Activated CD4-positive, alpha-beta memory T cell treated with anti-CD3 and anti-CD28 coated beads for 36 hours (primary cell): ENCODE results near the gene ENTPD6. TPM values are rescaled to one million over a fixed set of nuclear protein-coding genes. Genes with fewer than 3 reads are reported as not detected.

ENCODE experiments used
- CTCF ChIA-PET: fragments of 350-600 bp; sonication (Branson Sonifier 250); formaldehyde crosslinking; loops from one replicate; lab custom pipeline; 2021; ENCODE audit warnings: antibody characterized with exemption, inconsistent platforms; lab: Charles Lee
- POLR2A ChIA-PET: fragments of 350-600 bp; sonication (Branson Sonifier 250); formaldehyde crosslinking; loops from one replicate; lab custom pipeline; 2021; ENCODE audit warnings: antibody characterized with exemption; lab: Charles Lee
- DNase-seq: peaks from one replicate; pipeline ENCODE4 v3.0.0-alpha.2; 2020
- H3K27ac Mint-ChIP-seq: one replicate; pipeline ENCODE4 v1.8.0; 2021; ENCODE audit warnings: mixed read lengths
- H3K27me3 Mint-ChIP-seq: one replicate; pipeline ENCODE4 v1.8.0; 2021; ENCODE audit warnings: mixed read lengths
- H3K36me3 Mint-ChIP-seq: one replicate; pipeline ENCODE4 v1.8.0; 2021; ENCODE audit warnings: mixed read lengths
- H3K4me1 Mint-ChIP-seq: one replicate; pipeline ENCODE4 v1.8.0; 2021; ENCODE audit warnings: low read depth, mixed read lengths
- H3K4me3 Mint-ChIP-seq: one replicate; pipeline ENCODE4 v1.8.0; 2021; ENCODE audit warnings: mild to moderate bottlenecking, mixed read lengths
- H3K9me3 Mint-ChIP-seq: one replicate; pipeline ENCODE4 v1.8.0; 2021; ENCODE audit warnings: mixed read lengths
- intact Hi-C: fragments of 100-400 bp; cut with micrococcal nuclease; formaldehyde crosslinking; loops from one replicate; pipeline ENCODE4 v1.15.1; 2023
- total RNA-seq, 2 experiments: library from RNA; stranded (reverse); gene quantifications; one replicate each; pipeline ENCODE4 v1.2.3, GENCODE V29; 2021

The ENTPD6 gene
- total RNA-seq, 2 experiments from 2014 or later = 48.5 to 51.0 TPM

DNA sequence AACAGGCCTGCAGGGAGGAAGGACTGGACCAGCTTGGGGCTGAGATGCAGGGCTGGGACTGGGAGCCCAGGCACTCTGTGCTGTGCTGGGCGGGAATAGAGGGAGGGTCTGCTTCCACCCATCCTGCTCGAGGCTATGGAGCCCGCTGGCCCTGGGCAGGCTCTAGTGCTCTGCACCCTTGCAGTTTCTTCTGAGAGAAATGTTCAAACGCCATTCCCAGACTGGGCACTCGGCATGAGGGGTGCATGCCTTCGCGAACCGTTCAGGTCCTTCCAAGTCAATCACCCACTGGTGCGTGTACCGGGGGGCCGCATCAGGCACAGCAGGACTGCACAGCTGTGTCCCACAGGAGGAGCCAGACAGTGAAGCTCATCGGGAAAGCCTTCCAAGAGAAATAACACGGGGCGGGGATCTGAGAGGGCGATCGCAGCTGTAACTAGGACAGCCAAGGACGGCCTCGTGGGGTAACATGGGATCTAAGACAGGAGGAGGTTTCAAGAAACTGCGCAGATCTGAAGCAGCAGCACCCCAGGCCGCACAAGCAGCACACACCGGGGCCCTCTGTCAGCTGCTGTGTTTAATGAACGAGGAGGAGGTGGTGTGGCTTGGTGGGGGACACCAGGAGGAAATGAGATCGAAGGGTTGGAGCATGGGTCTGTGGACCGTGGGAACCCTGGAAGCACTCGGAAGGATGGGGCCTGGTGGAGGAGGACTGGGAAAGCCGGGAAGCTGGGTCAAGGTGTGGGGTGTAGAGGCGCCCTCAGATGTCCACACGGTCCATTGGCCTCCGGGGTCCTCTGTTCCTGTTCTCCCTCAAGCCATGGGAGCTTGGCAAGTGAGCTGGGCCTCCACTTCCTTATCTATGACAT, 26.3 kb downstream of the ENTPD6 start:
- ChIA-PET POLR2A (no interaction called here), CTCF (interaction anchor here (2.1 kb wide), 2 partner anchors 176 to 228 kb away, joined by 5 to 6 read pairs; no protein-coding TSS in a partner anchor)
- Mint-ChIP-seq H3K4me1 (peaks cover 6% of the 10 kb centered on the region), H3K27me3 (no peaks in the 10 kb centered on the region), H3K27ac (no peak overlapping the region), H3K36me3 (peaks cover 7% of the 10 kb centered on the region), H3K9me3 (no peaks in the 10 kb centered on the region), H3K4me3 (no peak overlapping the region)
- intact Hi-C loops = no loop called here
- no peak for DNase-seq

DNA sequence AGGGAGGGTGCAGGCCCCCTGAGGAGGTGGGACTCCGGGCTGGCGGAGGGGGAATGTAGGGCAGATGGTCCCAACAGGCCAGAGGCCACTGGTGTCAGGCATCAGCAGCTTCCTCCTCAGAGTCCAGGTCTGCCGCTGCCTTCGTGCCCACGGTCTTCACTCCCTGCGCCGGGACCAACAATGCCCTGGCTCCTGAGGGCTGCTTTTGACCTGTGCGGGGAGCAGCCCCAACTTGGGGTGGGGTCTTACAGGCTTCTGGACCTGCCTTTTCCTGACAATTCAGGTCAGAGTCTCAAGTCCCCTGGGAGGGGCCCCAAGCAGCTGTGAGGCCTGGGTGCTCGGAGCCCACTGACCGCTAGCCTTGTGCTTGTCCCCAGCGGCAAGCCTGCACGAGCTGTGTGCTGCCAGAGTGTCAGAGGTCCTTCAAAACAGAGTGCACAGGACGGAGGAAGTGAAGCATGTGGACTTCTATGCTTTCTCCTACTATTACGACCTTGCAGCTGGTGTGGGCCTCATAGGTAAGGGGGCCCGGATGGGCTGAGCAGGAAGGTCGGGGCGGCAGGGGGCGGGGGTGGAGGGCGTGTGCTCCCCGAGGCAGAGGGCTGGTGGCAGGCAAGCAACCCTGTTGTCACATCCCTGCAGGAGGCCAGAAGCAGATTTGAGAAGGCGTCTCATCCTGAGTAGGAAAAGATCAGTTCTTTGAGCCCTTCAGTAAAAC, 27.1 kb downstream of the ENTPD6 start:
- Mint-ChIP-seq H3K36me3 (peaks cover 4% of the 10 kb centered on the region), H3K9me3 (no peaks in the 10 kb centered on the region), H3K4me1 (peaks cover 6% of the 10 kb centered on the region), H3K4me3 (no peak overlapping the region), H3K27me3 (no peaks in the 10 kb centered on the region), H3K27ac (no peak overlapping the region)
- intact Hi-C loops = loop anchor here (1.0 kb wide), 1 partner anchor 16 kb away; no protein-coding TSS in a partner anchor
- CTCF ChIA-PET = interaction anchor here (1.1 to 1.3 kb wide), 3 partner anchors 8 to 228 kb away, joined by 3 to 7 read pairs (median 3); no protein-coding TSS in a partner anchor
- DNase-seq = no peak
- POLR2A ChIA-PET = interaction anchor here (1.3 kb wide), 2 partner anchors 15 to 25 kb away, joined by 4 to 7 read pairs; partner anchors contain the start of gene PYGB

- H3K27me3 Mint-ChIP-seq = no peaks in the 10 kb centered on the region
- H3K4me3 Mint-ChIP-seq = no peak overlapping the region
- peak; percentile 79 for DNase-seq
- intact Hi-C loops = loop anchor here (1.0 kb wide), 1 partner anchor 15 kb away; no protein-coding TSS in a partner anchor
- H3K9me3 Mint-ChIP-seq = no peaks in the 10 kb centered on the region
- H3K27ac Mint-ChIP-seq = peak overlapping the region; percentile 45
- peaks cover 4% of the 10 kb centered on the region for H3K36me3 Mint-ChIP-seq
- H3K4me1 Mint-ChIP-seq = peaks cover 6% of the 10 kb centered on the region
- CTCF ChIA-PET = interaction anchor here (0.7 to 1.3 kb wide), 6 partner anchors 8 to 229 kb away, joined by 3 to 7 read pairs (median 3); no protein-coding TSS in a partner anchor
- POLR2A ChIA-PET = interaction anchor here (0.6 to 1.3 kb wide), 5 partner anchors 10 to 85 kb away, joined by 3 to 7 read pairs (median 4); partner anchors contain the start of gene PYGB
These were observed 27.7 kb downstream of the ENTPD6 start for GRCh38 chr20:25223179-25223661.

GRCh38 chr20:25223765-25224720, 28.5 kb downstream of the ENTPD6 start:
- ChIA-PET POLR2A (interaction anchor here (0.6 to 1.3 kb wide), 5 partner anchors 9 to 84 kb away, joined by 3 to 7 read pairs (median 4); partner anchors contain the start of gene PYGB), CTCF (interaction anchor here (0.7 to 1.3 kb wide), 6 partner anchors 9 to 230 kb away, joined by 3 to 7 read pairs (median 3); no protein-coding TSS in a partner anchor)
- intact Hi-C loops = loop anchor here (1.0 kb wide), 1 partner anchor 14 kb away; no protein-coding TSS in a partner anchor
- no peaks in the 10 kb centered on the region for H3K27me3 Mint-ChIP-seq
- H3K4me3 Mint-ChIP-seq = no peak overlapping the region
- no peak for DNase-seq
- peaks cover 4% of the 10 kb centered on the region for H3K36me3 Mint-ChIP-seq
- no peak overlapping the region for H3K27ac Mint-ChIP-seq
- no peaks in the 10 kb centered on the region for H3K9me3 Mint-ChIP-seq
- peaks cover 6% of the 10 kb centered on the region for H3K4me1 Mint-ChIP-seq

DNA sequence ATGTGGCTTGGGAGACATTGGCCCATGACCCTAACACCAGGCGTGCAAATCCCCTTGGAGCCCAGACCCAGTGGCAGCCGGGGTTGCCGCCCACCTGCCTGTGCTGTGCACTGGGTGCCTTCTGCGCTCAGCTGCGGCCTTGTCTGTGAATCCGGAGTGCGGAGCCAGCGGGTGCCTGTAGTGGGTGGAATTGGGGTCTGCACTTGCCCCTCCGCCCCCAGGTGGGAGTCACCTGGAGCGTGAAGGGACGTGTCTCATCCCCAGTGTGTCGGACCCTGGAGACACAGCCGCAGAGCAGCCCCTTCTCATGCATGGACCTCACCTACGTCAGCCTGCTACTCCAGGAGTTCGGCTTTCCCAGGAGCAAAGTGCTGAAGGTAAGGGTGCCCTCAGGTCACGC, 29.4 kb downstream of the ENTPD6 start:
- POLR2A ChIA-PET = no interaction called here

DNA sequence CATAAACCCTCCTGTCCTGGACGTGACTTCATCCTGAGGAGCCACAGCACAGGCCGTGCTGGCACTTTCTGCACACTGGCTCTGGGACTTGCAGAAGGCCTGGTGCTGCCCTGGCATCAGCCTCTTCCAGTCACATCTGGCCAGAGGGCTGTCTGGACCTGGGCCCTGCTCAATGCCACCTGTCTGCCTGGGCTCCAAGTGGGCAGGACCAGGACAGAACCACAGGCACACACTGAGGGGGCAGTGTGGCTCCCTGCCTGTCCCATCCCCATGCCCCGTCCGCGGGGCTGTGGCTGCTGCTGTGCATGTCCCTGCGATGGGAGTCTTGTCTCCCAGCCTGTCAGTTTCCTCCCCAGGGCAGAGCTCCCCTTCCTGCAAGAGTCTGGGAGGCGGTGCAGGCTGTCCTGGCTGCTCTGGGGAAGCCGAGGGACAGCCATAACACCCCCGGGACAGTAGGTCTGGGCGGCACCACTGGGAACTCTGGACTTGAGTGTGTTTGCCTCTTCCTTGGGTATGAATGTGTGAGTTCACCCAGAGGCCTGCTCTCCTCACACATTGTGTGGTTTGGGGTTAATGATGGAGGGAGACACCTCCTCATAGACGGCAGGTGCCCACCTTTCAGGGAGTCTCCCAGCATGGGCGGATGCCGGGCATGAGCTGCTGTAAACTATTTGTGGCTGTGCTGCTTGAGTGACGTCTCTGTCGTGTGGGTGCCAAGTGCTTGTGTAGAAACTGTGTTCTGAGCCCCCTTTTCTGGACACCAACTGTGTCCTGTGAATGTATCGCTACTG, 30.3 kb downstream of the ENTPD6 start:
- intact Hi-C loops = no loop called here
- Mint-ChIP-seq H3K27me3 (no peaks in the 10 kb centered on the region), H3K4me3 (no peak overlapping the region), H3K36me3 (peaks cover 4% of the 10 kb centered on the region), H3K27ac (no peak overlapping the region), H3K9me3 (no peaks in the 10 kb centered on the region), H3K4me1 (peaks cover 6% of the 10 kb centered on the region)
- ChIA-PET POLR2A (no interaction called here), CTCF (no interaction called here)
- DNase-seq = no peak

More for the DNA sequence above, 29.4 kb downstream of the ENTPD6 start:
- DNase-seq = no peak
- Mint-ChIP-seq H3K4me1 (peaks cover 6% of the 10 kb centered on the region), H3K9me3 (no peaks in the 10 kb centered on the region), H3K27me3 (no peaks in the 10 kb centered on the region), H3K27ac (no peak overlapping the region), H3K4me3 (no peak overlapping the region), H3K36me3 (peaks cover 4% of the 10 kb centered on the region)
- CTCF ChIA-PET = no interaction called here
- intact Hi-C loops = no loop called here

- Mint-ChIP-seq H3K4me3 (no peak overlapping the region), H3K27ac (no peak overlapping the region), H3K27me3 (no peaks in the 10 kb centered on the region), H3K9me3 (no peaks in the 10 kb centered on the region), H3K4me1 (peaks cover 6% of the 10 kb centered on the region), H3K36me3 (peaks cover 3% of the 10 kb centered on the region)
- intact Hi-C loops = no loop called here
- ChIA-PET POLR2A (no interaction called here), CTCF (interaction anchor here (0.8 kb wide), 1 partner anchor 11 kb away, joined by 3 read pairs; no protein-coding TSS in a partner anchor)
- DNase-seq = no peak
These were observed 31.2 kb downstream of the ENTPD6 start for GRCh38 chr20:25226433-25227316.

GRCh38 chr20:25227317-25227831, 31.9 kb downstream of the ENTPD6 start:
- H3K36me3 Mint-ChIP-seq = peaks cover 3% of the 10 kb centered on the region
- H3K9me3 Mint-ChIP-seq = no peaks in the 10 kb centered on the region
- no peak for DNase-seq
- no peak overlapping the region for H3K27ac Mint-ChIP-seq
- intact Hi-C loops = no loop called here
- H3K4me1 Mint-ChIP-seq = peaks cover 6% of the 10 kb centered on the region
- no peaks in the 10 kb centered on the region for H3K27me3 Mint-ChIP-seq
- no peak overlapping the region for H3K4me3 Mint-ChIP-seq
- ChIA-PET CTCF (interaction anchor here (0.8 kb wide), 1 partner anchor 10 kb away, joined by 3 read pairs; no protein-coding TSS in a partner anchor), POLR2A (no interaction called here)

DNA sequence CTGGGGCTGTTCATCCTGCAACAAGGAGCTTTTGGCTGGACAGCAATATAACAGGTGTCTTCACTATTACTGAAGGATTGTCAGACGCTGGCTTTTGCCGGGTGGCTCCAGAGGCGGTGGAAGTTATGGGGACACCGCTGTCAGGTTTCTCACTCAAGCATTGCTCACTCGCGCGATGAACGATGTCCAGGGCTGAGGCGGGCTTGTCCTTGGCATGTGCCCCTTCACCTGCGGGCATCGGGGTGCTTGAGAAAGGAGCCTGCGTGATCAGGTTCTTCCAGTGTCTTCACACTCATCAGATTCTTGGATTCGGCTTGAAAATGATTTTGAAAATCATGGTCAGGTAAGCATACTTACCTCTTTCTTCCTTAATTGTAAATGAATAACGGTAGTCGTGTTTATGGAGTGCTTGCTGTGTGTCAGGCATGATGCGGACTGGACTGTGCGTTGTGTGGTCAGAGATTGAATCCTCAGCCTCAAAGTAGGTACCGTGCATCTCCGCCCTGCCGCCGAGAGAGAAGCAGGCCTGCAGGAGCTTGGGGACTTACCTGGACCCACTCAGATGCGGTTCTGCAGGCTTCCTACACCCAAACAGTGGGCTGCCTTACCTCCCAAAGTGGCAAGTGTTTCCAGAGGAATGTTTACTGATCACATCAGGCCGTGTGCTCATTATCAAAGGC, 34.1 kb downstream of the ENTPD6 start:
- peaks cover 3% of the 10 kb centered on the region for H3K36me3 Mint-ChIP-seq
- no peak for DNase-seq
- H3K4me1 Mint-ChIP-seq = no peaks in the 10 kb centered on the region
- H3K9me3 Mint-ChIP-seq = no peaks in the 10 kb centered on the region
- H3K27ac Mint-ChIP-seq = no peak overlapping the region
- intact Hi-C loops = no loop called here
- CTCF ChIA-PET = no interaction called here
- no peak overlapping the region for H3K4me3 Mint-ChIP-seq
- POLR2A ChIA-PET = interaction anchor here (0.5 kb wide), 1 partner anchor 612 kb away, joined by 4 read pairs; no protein-coding TSS in a partner anchor
- peaks cover 2% of the 10 kb centered on the region for H3K27me3 Mint-ChIP-seq
